K562 (cell line): ENCODE data around the gene SPARC. TPM values are rescaled to one million over a fixed set of nuclear protein-coding genes. Genes with fewer than 3 reads are reported as not detected.

Experiments
- ATAC-seq: fragments of 200-7000 bp; cut with Tn5 transposase; 3 replicates; pipeline ENCODE4 v1.9.1; 2020; ENCODE audit warnings: moderate library complexity
- BruUV-seq: library from RNA; stranded (reverse); fragments of 400-500 nt; replicated peaks from 2 replicates; lab custom pipeline; 2021; lab: Mats Ljungman, UMichigan
- CTCF ChIA-PET: fragments of 300-600 bp; formaldehyde crosslinking; extraction: SDS; loops from one replicate; lab custom pipeline; 2021; ENCODE audit warnings: low intra/inter-chr PET ratio; lab: Yijun Ruan, JAX
- POLR2A ChIA-PET: fragments of 300-600, 350-650 bp; sonication (Branson Sonifier 250); formaldehyde crosslinking; extraction: SDS; loops from one replicate; lab custom pipeline; 2021; ENCODE audit warnings: antibody characterized with exemption, inconsistent platforms; lab: Yijun Ruan, JAX
- DNase-seq, 4 experiments: peaks; one replicate each; pipeline versions ENCODE4 v3.0.0 to v3.0.0-alpha.2; 2011 to 2018; ENCODE audit warnings: low spot score in 3 of 4, mixed read lengths in 3 of 4; ENCODE audit errors: extremely low read depth in 1 of 4
- FAIRE-seq: peaks from 2 replicates; lab custom pipeline; 2011; peaks lifted over from hg19 to GRCh38; lab: Jason Lieb, UNC
- H2AFZ ChIP-seq: 2 replicates; pipeline ENCODE4 v1.6.0; 2011; ENCODE audit warnings: low read depth, low read length, control low read depth, inconsistent platforms
- H3K27ac ChIP-seq: fragments of 200-600 bp; 3 replicates; pipeline ENCODE4 v1.8.0; 2011; ENCODE audit warnings: low read depth, mild to moderate bottlenecking, control low read depth, inconsistent platforms, low read length, moderate library complexity, mixed read lengths; ENCODE audit errors: extremely low read depth
- H3K27me3 ChIP-seq, 2 experiments: fragments of 300-600 bp in 1 of 2; 2 replicates in 1 of 2; 3 replicates in 1 of 2; pipeline versions ENCODE4 v1.6.0 to v1.8.0; 2011; ENCODE audit warnings: inconsistent platforms in 2 of 2, low read length in 2 of 2, mild to moderate bottlenecking in 1 of 2, mixed read lengths in 1 of 2, moderate library complexity in 1 of 2; ENCODE audit not compliant: control insufficient read depth in 2 of 2, insufficient read depth in 2 of 2
- H3K36me3 ChIP-seq: fragments of 300-600 bp; 3 replicates; pipeline ENCODE4 v1.8.0; 2011; ENCODE audit warnings: mild to moderate bottlenecking, low read length, inconsistent platforms; ENCODE audit not compliant: control insufficient read depth, insufficient read depth
- H3K4me1 ChIP-seq, 2 experiments: fragments of 200-600 bp in 1 of 2; replicated peaks in 1 of 2; 2 replicates in 1 of 2; 3 replicates in 1 of 2; pipeline versions ENCODE4 v1.5.1 to v1.8.0; 2011; ENCODE audit warnings: inconsistent platforms in 2 of 2, low read length in 2 of 2, mild to moderate bottlenecking in 1 of 2, mixed read lengths in 1 of 2, moderate library complexity in 1 of 2; ENCODE audit not compliant: control insufficient read depth in 2 of 2, insufficient read depth in 2 of 2
- H3K4me2 ChIP-seq: 2 replicates; pipeline ENCODE4 v1.6.1; 2011; ENCODE audit warnings: low read length, control low read depth, inconsistent platforms, mixed read lengths; ENCODE audit not compliant: insufficient read depth
- H3K4me3 ChIP-seq: fragments of 200-600 bp; sonication (generic), shearing (Covaris generic); 2 replicates; pipeline ENCODE4 v1.5.1; 2016; ENCODE audit warnings: control low read depth, inconsistent platforms
- H3K79me2 ChIP-seq: fragments of 200-600 bp; 3 replicates; pipeline ENCODE4 v1.8.0; 2011; ENCODE audit warnings: low read length, inconsistent platforms; ENCODE audit not compliant: control insufficient read depth, insufficient read depth
- H3K9ac ChIP-seq, 2 experiments: 2 replicates each; pipeline versions ENCODE4 v1.6.0 to v1.6.1; 2011; ENCODE audit warnings: low read depth in 2 of 2, low read length in 2 of 2, control low read depth in 1 of 2, inconsistent platforms in 1 of 2, mild to moderate bottlenecking in 1 of 2, mixed read lengths in 1 of 2; ENCODE audit not compliant: insufficient read depth in 1 of 2
- H3K9me1 ChIP-seq: one replicate; pipeline ENCODE4 v1.6.0; 2011; ENCODE audit warnings: inconsistent platforms, mild to moderate bottlenecking, low read length, moderate library complexity; ENCODE audit not compliant: control insufficient read depth, insufficient read depth
- H3K9me3 ChIP-seq: replicated peaks from 2 replicates; pipeline ENCODE4 v1.5.1; 2011; ENCODE audit warnings: low read depth, low read length, inconsistent platforms; ENCODE audit not compliant: control insufficient read depth, insufficient read depth
- H4K20me1 ChIP-seq: replicated peaks from 2 replicates; pipeline ENCODE4 v1.6.1; 2011; ENCODE audit warnings: low read length, inconsistent platforms, mixed read lengths; ENCODE audit not compliant: control insufficient read depth, insufficient read depth
- CTCF ChIP-seq, 3 experiments: IDR thresholded peaks in 2 of 3; conservative IDR thresholded peaks in 1 of 3; 2 replicates each; pipeline ENCODE4 v1.5.1; 2011 to 2012; ENCODE audit warnings: low read length in 3 of 3, mild to moderate bottlenecking in 3 of 3, control low read depth in 2 of 3, improper control_type of control experiment in 1 of 3, inconsistent platforms in 1 of 3, low read depth in 1 of 3, mixed read lengths in 1 of 3, moderate library complexity in 1 of 3; ENCODE audit not compliant: insufficient read depth in 2 of 3
- DNMT1 ChIP-seq: fragments of 450-650 bp; IDR thresholded peaks from 2 replicates; pipeline ENCODE4 v1.6.1; 2016; ENCODE audit warnings: antibody characterized with exemption, mild to moderate bottlenecking
- ELF2 ChIP-seq: fragments of 250-450 bp; sonication (Bioruptor Pico); IDR thresholded peaks from 2 replicates; pipeline ENCODE4 v1.5.0; 2021; ENCODE audit warnings: mild to moderate bottlenecking
- ELF4 ChIP-seq: fragments of 450-650 bp; formaldehyde crosslinking; IDR thresholded peaks from 2 replicates; pipeline ENCODE4 v1.4.0; 2022; ENCODE audit warnings: missing genetic modification characterization
- KDM4B ChIP-seq, 2 experiments: fragments of 450-650 bp in 1 of 2; sonication (generic) in 1 of 2; IDR thresholded peaks; 2 replicates each; pipeline ENCODE4 v1.6.1; 2016 to 2017; ENCODE audit warnings: borderline replicate concordance in 2 of 2, antibody characterized with exemption in 1 of 2, low read depth in 1 of 2, mild to moderate bottlenecking in 1 of 2
- MTA3 ChIP-seq: fragments of 450-650 bp; formaldehyde crosslinking; IDR thresholded peaks from 2 replicates; pipeline ENCODE4 v1.6.1; 2017; ENCODE audit warnings: mild to moderate bottlenecking, borderline replicate concordance
- PCBP1 ChIP-seq: fragments of 200-400 bp; formaldehyde crosslinking; IDR thresholded peaks from 2 replicates; pipeline ENCODE4 v1.6.1; 2018; ENCODE audit warnings: mild to moderate bottlenecking, low read depth, low read length; ENCODE audit not compliant: poor library complexity, severe bottlenecking
- RBM14 ChIP-seq: fragments of 200-400 bp; formaldehyde crosslinking; IDR thresholded peaks from 2 replicates; pipeline ENCODE4 v1.6.1; 2018; ENCODE audit warnings: low read depth, mild to moderate bottlenecking, low read length, moderate library complexity, borderline replicate concordance; ENCODE audit not compliant: insufficient read depth
- SMARCC2 ChIP-seq: fragments of 450-650 bp; IDR thresholded peaks from 2 replicates; pipeline ENCODE4 v1.6.1; 2017; ENCODE audit warnings: antibody characterized with exemption, moderate library complexity, mild to moderate bottlenecking, low read depth
- TCF15 ChIP-seq: fragments of 250-450 bp; sonication (Bioruptor Pico); IDR thresholded peaks from 2 replicates; pipeline ENCODE4 v1.8.0; 2022; ENCODE audit warnings: moderate library complexity, mild to moderate bottlenecking, inconsistent platforms
- TFAP4 ChIP-seq: sonication (generic); formaldehyde crosslinking; IDR thresholded peaks from 2 replicates; pipeline ENCODE4 v1.8.0; 2022; ENCODE audit warnings: missing genetic modification reagents, mild to moderate bottlenecking, moderate library complexity, borderline replicate concordance
- XRCC3 ChIP-seq: fragments of 450-650 bp; IDR thresholded peaks from 2 replicates; pipeline ENCODE4 v1.6.1; 2017; ENCODE audit warnings: mild to moderate bottlenecking, moderate library complexity
- ZNF324 ChIP-seq: fragments of 250-450 bp; sonication (Bioruptor Pico); IDR thresholded peaks from 2 replicates; pipeline ENCODE4 v1.4.0; 2020; ENCODE audit warnings: mild to moderate bottlenecking
- ZNF609 ChIP-seq: sonication (generic); formaldehyde crosslinking; IDR thresholded peaks from 2 replicates; pipeline ENCODE4 v1.8.1; 2023; ENCODE audit warnings: missing genetic modification reagents, mild to moderate bottlenecking, borderline replicate concordance
- WGBS: fragments of 100-300 bp; shearing (Covaris generic); methylation state at CpG from one replicate; pipeline ENCODE4 v1.1.6; 2016; ENCODE audit warnings: low coverage, mixed read lengths; ENCODE audit not compliant: insufficient coverage; ENCODE audit errors: missing lambda C conversion rate; 5-methylcytosine and 5-hydroxymethylcytosine counted together
- in situ Hi-C: fragments of 300-500 bp; cut with MboI; formaldehyde crosslinking; loops from 4 replicates; pipeline ENCODE4 v1.15.0; 2018; ENCODE audit warnings: inconsistent platforms, mixed read lengths
- intact Hi-C: fragments of 100-400 bp; cut with micrococcal nuclease; formaldehyde crosslinking; loops from 2 replicates; pipeline ENCODE4 v1.14.2; 2022
- polyA plus RNA-seq, 8 experiments: library from polyadenylated mRNA; depleted of rRNA in 4 of 8; stranded (reverse) in 5 of 8; unstranded in 3 of 8; fragments of >200 nt; fragmentation: Nextera tagmentation in 2 of 8; fragmentation: Illumina TruSeq in 1 of 8; extraction: Ambion mirVana in 2 of 8; extraction: Trizol in 1 of 8; gene quantifications; 2 replicates each; pipeline versions ENCODE4 v1.2.1 to v1.2.3, GENCODE V29; 2011 to 2014; ENCODE audit warnings: inconsistent platforms in 1 of 8, missing spikeins in 1 of 8
- total RNA-seq, 7 experiments: library from RNA; depleted of rRNA in 6 of 7; stranded (reverse); fragments of >200 nt in 6 of 7; fragmentation: Illumina TruSeq in 2 of 7; extraction: Trizol in 2 of 7; gene quantifications; 2 replicates each; pipeline versions ENCODE4 v1.2.1 to v1.2.3, GENCODE V29; 2011 to 2021; ENCODE audit warnings: low replicate concordance in 1 of 7

The SPARC gene
- total and polyA plus RNA-seq, 9 of the 15 experiments (the other 6 are each of a cell fraction or from before 2014, with no cell fraction given) = 6.1 to 35.6 (median 12.2) TPM

GRCh38 chr5:151656311-151656710 is 30.4 kb downstream of the SPARC start:
- in situ Hi-C loops (no loop called here), intact Hi-C loops (loop anchor here (5.0 kb wide), 1 partner anchor 486 kb away; no protein-coding TSS in a partner anchor)
- H3K4me1 ChIP-seq = no peaks in the 10 kb centered on the region
- no peak for DNase-seq
- H3K9me3 ChIP-seq = no peaks in the 10 kb centered on the region
- no peaks in the 10 kb centered on the region for H4K20me1 ChIP-seq
- H3K36me3 ChIP-seq = no peaks in the 10 kb centered on the region
- H3K4me3 ChIP-seq = no peak overlapping the region
- H3K27ac ChIP-seq = no peak overlapping the region
- POLR2A ChIA-PET = no interaction called here
- ATAC-seq = no peak
- 8% methylated on average over 4 of the region's 4 CpGs for WGBS
- CTCF ChIA-PET = interaction anchor here (0.7 kb wide), 1 partner anchor 84 kb away, joined by 4 read pairs; no protein-coding TSS in a partner anchor
- H2AFZ ChIP-seq = no peak overlapping the region
- no peak overlapping the region for H3K4me2 ChIP-seq
- H3K27me3 ChIP-seq = peaks cover 3 to 8% of the 10 kb centered on the region in 2 experiments
- H3K9ac ChIP-seq = no peak overlapping the region
- H3K9me1 ChIP-seq = no peaks in the 10 kb centered on the region
- BruUV-seq = no TSS peak
- FAIRE-seq = no peak
- no peaks in the 10 kb centered on the region for H3K79me2 ChIP-seq
- TF ChIP-seq XRCC3 (no peak), TFAP4 (CRISPR knock-in tag) (no peak), ELF2 (CRISPR knock-in tag) (no peak), ZNF609 (no peak), TCF15 (CRISPR knock-in tag) (no peak), PCBP1 (no peak), DNMT1 (no peak), RBM14 (no peak), SMARCC2 (no peak), CTCF (IDR thresholded peaks at IDR 0.05 in 2 of 3, conservative IDR thresholded peaks at IDR 0.05 in 1 of 3; ENCODE audit: insufficient read depth in 2 of 3, low read depth in 1 of 3, low read length in 3 of 3) (0 out of 6 replicates have a peak, but pooled peaks of 1 of the 3 experiments have one; percentile 10), MTA3 (no peak), ZNF324 (CRISPR knock-in tag) (no peak), KDM4B (IDR thresholded peaks at IDR 0.05; ENCODE audit: borderline replicate concordance in 2 of 2, low read depth in 1 of 2) (no peak), ELF4 (CRISPR knock-in tag) (no peak)
